Peyer's patch (tissue), 4 donors: Measurements from ENCODE around the gene BCAN.

Source experiments
- POLR2A ChIP-seq, 2 donors: fragments of 450-650 bp; IDR thresholded peaks; one replicate each; pipeline ENCODE4 v1.5.1; 2017; ENCODE audit warnings: antibody characterized with exemption in 2 of 2, mild to moderate bottlenecking in 2 of 2, moderate library complexity in 2 of 2
- TF ChIP-seq, protein P1 (sequence below), 6 experiments: fragments of 450-650 bp in 4 of 6; fragments of 200-600 bp in 2 of 6; sonication (generic) in 1 of 6; IDR thresholded peaks; one replicate each; pipeline ENCODE4 v1.5.1; 2017 to 2019; ENCODE audit warnings: antibody characterized with exemption in 6 of 6, mild to moderate bottlenecking in 3 of 6, moderate library complexity in 1 of 6

DNA sequence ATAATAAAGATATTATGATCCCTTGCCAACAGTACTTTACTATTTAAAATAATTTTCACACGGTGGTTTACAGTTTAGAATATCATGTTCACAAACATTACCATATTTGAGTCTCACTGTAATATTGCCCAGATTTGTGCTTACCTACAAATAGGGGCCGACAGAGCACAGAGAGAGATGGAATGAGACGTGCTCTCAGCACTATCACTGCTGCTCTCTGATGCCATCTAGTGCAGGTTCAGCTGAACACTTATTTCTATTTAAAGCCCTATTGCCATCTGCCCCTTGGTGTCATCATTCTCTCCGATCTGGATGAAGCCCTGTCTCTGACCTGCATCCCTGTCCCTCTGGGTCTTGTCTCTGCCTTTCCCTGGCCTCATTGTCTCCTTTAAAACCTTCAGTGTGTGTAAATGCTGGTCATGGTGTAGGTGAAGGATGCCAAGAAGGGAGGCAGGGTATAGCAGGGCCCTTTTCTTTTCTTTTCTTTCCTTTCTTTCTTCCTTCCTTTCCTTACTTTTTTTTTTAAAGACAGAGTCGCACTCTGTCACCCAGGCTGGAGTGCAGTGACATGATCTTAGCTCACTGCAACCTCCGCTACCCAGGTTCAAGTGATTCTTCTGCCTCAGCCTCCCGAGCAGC lies 33.8 kb upstream of the BCAN start:
- TF ChIP-seq, protein P1, sequence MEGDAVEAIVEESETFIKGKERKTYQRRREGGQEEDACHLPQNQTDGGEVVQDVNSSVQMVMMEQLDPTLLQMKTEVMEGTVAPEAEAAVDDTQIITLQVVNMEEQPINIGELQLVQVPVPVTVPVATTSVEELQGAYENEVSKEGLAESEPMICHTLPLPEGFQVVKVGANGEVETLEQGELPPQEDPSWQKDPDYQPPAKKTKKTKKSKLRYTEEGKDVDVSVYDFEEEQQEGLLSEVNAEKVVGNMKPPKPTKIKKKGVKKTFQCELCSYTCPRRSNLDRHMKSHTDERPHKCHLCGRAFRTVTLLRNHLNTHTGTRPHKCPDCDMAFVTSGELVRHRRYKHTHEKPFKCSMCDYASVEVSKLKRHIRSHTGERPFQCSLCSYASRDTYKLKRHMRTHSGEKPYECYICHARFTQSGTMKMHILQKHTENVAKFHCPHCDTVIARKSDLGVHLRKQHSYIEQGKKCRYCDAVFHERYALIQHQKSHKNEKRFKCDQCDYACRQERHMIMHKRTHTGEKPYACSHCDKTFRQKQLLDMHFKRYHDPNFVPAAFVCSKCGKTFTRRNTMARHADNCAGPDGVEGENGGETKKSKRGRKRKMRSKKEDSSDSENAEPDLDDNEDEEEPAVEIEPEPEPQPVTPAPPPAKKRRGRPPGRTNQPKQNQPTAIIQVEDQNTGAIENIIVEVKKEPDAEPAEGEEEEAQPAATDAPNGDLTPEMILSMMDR (IDR thresholded peaks at IDR 0.05): peak; percentile 53 to 93 (median 82)
- no peak for TF ChIP-seq POLR2A (IDR thresholded peaks at IDR 0.05)
